WERI-Rb-1 (cell line): Measurements from ENCODE around the gene D2HGDH.
"Not testable (repeated sequence)": the region's sequence is repeated elsewhere in the genome, so short reads cannot be mapped to it uniquely, and the experiment has no call there.

ENCODE experiments used
- DNase-seq: peaks from one replicate; pipeline ENCODE4 v3.0.0-alpha.2; 2020
- H3K27ac ChIP-seq: fragments of 250-450 bp; sonication (Bioruptor Pico); 2 replicates; pipeline ENCODE4 v1.5.1; 2020; ENCODE audit warnings: mild to moderate bottlenecking, moderate library complexity
- H3K27me3 ChIP-seq: fragments of 250-450 bp; sonication (Bioruptor Pico); 2 replicates; pipeline ENCODE4 v1.5.1; 2021; ENCODE audit warnings: mild to moderate bottlenecking, low read depth, moderate library complexity; ENCODE audit not compliant: insufficient read depth, severe bottlenecking
- H3K36me3 ChIP-seq: fragments of 250-450 bp; sonication (Bioruptor Pico); 2 replicates; pipeline ENCODE4 v1.5.1; 2020; ENCODE audit warnings: mild to moderate bottlenecking, moderate library complexity
- H3K4me3 ChIP-seq: 2 replicates; pipeline ENCODE4 v1.5.1; 2011; ENCODE audit warnings: low read depth, mild to moderate bottlenecking, control low read depth, low read length
- H3K9me3 ChIP-seq: fragments of 250-450 bp; sonication (Bioruptor Pico); 2 replicates; pipeline ENCODE4 v1.5.1; 2021; ENCODE audit warnings: mild to moderate bottlenecking, moderate library complexity; ENCODE audit not compliant: severe bottlenecking
- CTCF ChIP-seq: IDR thresholded peaks from 2 replicates; pipeline ENCODE4 v1.5.1; 2011; ENCODE audit warnings: low read depth, mild to moderate bottlenecking, control low read depth, inconsistent platforms, low read length

D2HGDH gene

GRCh38 chr2:241755777-241756176 lies 21.3 kb downstream of the D2HGDH start:
- no peaks in the 10 kb centered on the region for H3K27me3 ChIP-seq
- H3K27ac ChIP-seq = no peak overlapping the region
- H3K36me3 ChIP-seq = peaks cover 35% of the 10 kb centered on the region
- no peaks in the 10 kb centered on the region for H3K9me3 ChIP-seq
- no peak for TF ChIP-seq CTCF
- no peak for DNase-seq
- no peak overlapping the region for H3K4me3 ChIP-seq

DNA sequence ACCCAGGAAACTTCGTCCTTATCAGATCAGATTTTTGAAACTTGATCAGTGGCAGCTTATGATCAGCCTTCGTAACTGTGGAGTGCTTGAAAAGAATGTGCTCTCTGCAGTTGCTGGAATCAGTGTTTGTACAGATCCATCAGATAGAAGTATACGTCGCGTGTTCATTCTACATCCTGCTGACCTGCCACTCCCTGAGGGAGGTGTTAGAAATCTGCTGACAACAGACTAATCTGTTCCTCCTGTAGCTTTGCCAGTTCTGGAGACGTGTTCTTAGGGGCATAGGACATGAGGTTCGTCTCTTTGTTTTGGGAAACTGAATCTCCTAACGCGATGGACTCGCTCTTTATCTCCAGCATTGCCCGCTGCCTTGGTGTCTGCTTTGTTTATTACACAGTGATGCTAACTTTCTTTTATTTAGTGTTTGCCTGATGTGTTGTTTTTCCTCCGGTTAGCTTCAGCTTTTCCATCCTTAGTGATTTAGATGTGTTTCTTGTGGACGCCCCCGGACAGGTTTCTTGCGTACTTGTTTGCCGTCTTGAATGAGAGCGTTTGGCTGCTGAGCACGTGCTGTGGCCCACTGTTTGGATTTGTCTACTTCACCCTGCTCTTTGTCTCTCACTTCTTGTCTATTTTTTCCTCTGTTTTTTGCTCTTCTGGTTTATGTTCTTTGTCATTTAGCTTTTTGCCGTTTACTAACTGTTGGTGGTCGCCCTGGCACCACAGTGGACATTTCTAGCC lies 24.8 kb downstream of the D2HGDH start:
- H3K36me3 ChIP-seq = peaks cover 24% of the 10 kb centered on the region

GRCh38 chr2:241759893-241760292 lies 25.5 kb downstream of the D2HGDH start:
- H3K27me3 ChIP-seq, DNase-seq, H3K27ac ChIP-seq, H3K9me3 ChIP-seq, H3K4me3 ChIP-seq: not testable (repeated sequence)
- H3K36me3 ChIP-seq = peaks cover 24% of the 10 kb centered on the region

More for the DNA sequence above, 24.8 kb downstream of the D2HGDH start:
- no peak for TF ChIP-seq CTCF
- Histone ChIP-seq H3K27ac (no peak overlapping the region), H3K4me3 (no peak overlapping the region), H3K27me3 (no peaks in the 10 kb centered on the region), H3K9me3 (no peaks in the 10 kb centered on the region)
- no peak for DNase-seq

- H3K27ac ChIP-seq = no peak overlapping the region
- peaks cover 23% of the 10 kb centered on the region for H3K36me3 ChIP-seq
- no peak overlapping the region for H3K4me3 ChIP-seq
- H3K27me3 ChIP-seq = no peaks in the 10 kb centered on the region
- DNase-seq = no peak
- no peaks in the 10 kb centered on the region for H3K9me3 ChIP-seq
- TF ChIP-seq CTCF = no peak
Measured at GRCh38 chr2:241760301-241760771, 25.9 kb downstream of the D2HGDH start.

GRCh38 chr2:241762321-241762932 lies 28.0 kb downstream of the D2HGDH start:
- H3K4me3 ChIP-seq = no peak overlapping the region
- DNase-seq = peak; percentile 3
- no peak overlapping the region for H3K27ac ChIP-seq
- no peaks in the 10 kb centered on the region for H3K9me3 ChIP-seq
- H3K36me3 ChIP-seq = peaks cover 14% of the 10 kb centered on the region
- no peak for TF ChIP-seq CTCF
- no peaks in the 10 kb centered on the region for H3K27me3 ChIP-seq

DNA sequence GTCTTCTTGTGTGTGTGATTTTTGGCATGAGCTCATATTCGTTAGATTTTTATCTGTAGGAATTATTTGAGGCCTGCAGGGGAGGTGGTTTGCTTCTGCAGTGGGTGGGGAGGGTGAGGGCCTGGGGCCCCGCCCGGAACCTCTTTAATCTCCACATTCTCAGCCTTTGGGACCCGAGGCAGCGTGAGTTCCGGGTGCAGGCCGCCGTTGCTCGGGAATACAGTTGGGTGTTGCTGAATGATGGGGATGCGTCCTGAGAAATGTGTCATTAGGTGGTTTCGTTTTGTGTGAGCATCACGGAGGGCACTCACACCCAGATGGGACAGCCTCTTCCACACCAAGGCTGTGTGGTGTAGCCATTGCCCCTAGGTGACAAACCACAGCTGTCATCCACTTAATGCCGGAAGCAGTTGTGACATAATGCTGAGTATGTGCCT lies 28.5 kb downstream of the D2HGDH start:
- Histone ChIP-seq H3K27ac (no peak overlapping the region), H3K27me3 (no peaks in the 10 kb centered on the region), H3K9me3 (no peaks in the 10 kb centered on the region), H3K36me3 (peaks cover 14% of the 10 kb centered on the region), H3K4me3 (no peak overlapping the region)
- DNase-seq = no peak
- no peak for TF ChIP-seq CTCF
